DMS 273 treated with DMSO at 0.1 percent for 48 hours (cell line): Measurements from ENCODE around the gene SLC7A4.
A peak's percentile ranks its signal among the peaks of the same experiment; 100 is the strongest.

ENCODE experiments used
- DNase-seq: peaks from one replicate; lab custom pipeline; 2025; lab: John Stamatoyannopoulos, UW

Gene SLC7A4

GRCh38 chr22:20983081-20983771 lies 49.1 kb downstream of the SLC7A4 start:
- no peak for DNase-seq

GRCh38 chr22:20982563-20982882 lies 49.8 kb downstream of the SLC7A4 start:
- DNase-seq, result no peak

- peak; percentile 31 for DNase-seq
Measured at GRCh38 chr22:20981787-20982562, 50.4 kb downstream of the SLC7A4 start, which contains the start of gene LZTR1. Gene LZTR1, plus strand, starts transcription at chr22:20982297. Its CDS starts 75 bp downstream, at chr22:20982372.

- no peak for DNase-seq
Measured at GRCh38 chr22:20980938-20981722, 51.2 kb downstream of the SLC7A4 start.

GRCh38 chr22:20980523-20980922 lies 51.8 kb downstream of the SLC7A4 start:
- DNase-seq, result no peak

- DNase-seq, result no peak
Measured at GRCh38 chr22:20979940-20980453, 52.4 kb downstream of the SLC7A4 start.

GRCh38 chr22:20979243-20979809 lies 53.0 kb downstream of the SLC7A4 start:
- no peak for DNase-seq
